CD4-positive, alpha-beta T cell treated with Interleukin-15 for 1 hour (primary cell): Measurements from ENCODE around the gene PAOX.
"Not testable (repeated sequence)": the region's sequence is repeated elsewhere in the genome, so short reads cannot be mapped to it uniquely, and the experiment has no call there.

Experiments used
- DNase-seq: peaks from one replicate; pipeline ENCODE4 v3.0.0-alpha.2; 2020

The PAOX gene

GRCh38 chr10:133411523-133412380 lies 32.7 kb downstream of the PAOX start:
- DNase-seq = no peak

GRCh38 chr10:133412381-133412711 lies 33.3 kb downstream of the PAOX start:
- DNase-seq = no peak

DNA sequence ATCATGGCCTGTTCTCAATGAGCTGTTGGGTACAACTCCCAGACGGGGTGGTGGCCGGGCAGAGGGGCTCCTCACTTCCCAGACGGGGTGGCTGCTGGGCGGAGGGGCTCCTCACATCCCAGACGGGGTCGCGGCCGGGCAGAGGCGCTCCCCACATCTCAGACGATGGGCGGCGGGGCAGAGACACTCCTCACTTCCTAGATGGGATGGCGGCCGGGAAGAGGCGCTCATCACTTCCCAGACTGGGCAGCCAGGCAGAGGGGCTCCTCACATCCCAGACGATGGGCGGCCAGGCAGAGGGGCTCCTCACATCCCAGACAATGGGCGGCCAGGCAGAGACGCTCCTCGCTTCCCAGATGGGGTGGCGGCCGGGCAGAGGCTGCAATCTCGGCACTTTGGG lies 35.3 kb downstream of the PAOX start:
- DNase-seq = not testable (repeated sequence)

DNA sequence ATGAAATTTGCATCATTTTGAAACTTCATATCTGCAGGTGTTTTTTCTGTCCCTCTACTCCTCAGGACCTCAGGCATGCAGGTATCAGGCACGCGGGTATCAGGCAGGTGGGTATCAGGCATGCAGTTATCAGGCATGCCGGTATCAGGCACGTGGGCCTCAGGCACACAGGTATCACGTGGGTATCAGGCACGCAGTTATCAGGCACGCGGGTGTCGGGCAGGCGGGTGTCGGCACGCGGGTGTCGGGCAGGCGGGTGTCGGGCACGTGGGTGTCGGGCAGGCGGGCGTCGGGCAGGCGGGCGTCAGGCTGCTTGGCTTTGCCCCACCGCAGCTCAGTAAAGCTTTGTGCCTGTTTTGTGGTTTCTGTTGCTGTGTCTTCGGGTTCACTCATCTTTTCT lies 36.7 kb downstream of the PAOX start:
- no peak for DNase-seq

GRCh38 chr10:133418289-133418993 lies 39.4 kb downstream of the PAOX start:
- DNase-seq = no peak

GRCh38 chr10:133419211-133419950 lies 40.3 kb downstream of the PAOX start:
- DNase-seq = no peak

GRCh38 chr10:133420028-133420427 lies 41.0 kb downstream of the PAOX start:
- DNase-seq = no peak

DNA sequence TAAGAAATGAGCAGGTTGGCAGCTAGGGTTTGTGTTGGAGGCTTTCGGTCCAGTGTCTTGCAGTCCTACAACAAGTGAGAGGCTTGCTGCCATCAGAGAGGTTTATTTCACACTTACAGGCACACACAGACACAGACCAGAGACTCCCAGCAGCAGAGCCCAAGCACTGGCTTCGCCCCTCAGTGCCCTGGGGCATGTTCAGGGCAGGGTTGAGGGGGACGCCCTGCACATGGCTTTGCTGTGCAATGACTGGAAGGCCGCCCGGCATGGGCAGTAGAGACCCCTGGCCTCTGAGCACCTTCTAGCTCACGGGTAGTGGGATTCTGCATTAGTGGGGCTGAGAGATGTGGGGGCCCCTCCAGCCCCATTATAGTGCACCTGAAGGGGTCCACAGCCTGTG lies 41.5 kb downstream of the PAOX start:
- DNase-seq = no peak

DNA sequence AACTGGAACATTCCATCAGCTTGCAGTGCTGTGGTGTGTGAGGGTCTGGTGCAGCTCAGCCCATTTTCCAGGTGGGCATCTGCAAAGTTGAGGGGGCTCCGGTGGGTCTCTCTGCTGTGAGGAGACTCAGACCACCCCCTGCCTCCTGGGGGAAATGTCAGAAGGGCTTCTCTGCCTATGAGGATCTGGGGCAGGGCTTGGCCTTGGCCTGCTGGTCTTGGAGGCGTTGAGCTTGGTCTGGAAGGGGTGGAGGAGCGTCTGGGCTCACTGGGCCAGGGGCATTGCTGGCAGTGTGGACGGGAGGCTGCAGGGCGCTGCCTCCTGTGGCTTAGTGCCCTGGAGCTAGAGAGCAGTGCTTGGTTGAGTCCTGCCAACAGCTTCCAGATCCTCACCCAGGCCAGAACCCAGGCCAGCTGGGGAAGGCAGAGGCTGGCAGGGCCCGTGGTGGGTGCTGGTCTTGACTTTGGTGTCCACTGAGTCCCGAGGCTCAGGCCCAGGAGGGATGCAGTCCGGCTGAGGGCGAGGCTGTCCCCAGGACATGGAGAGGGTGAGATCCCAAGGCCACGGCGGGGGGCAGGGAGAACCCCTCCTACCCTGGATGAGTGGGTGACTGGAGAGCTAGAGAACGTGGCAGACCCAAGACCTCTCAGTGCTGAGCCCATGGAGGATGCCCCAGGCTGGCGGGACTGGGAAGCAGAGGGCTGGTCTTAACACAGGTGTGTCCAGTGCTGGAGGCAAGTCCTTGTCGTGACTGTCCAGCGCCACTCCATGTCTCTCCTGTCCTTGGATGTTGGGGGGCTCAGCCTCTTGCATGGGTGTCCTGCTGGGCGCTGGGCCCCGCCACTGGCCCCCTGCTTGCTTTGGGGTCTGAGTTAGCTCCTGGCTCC lies 42.5 kb downstream of the PAOX start:
- no peak for DNase-seq

DNA sequence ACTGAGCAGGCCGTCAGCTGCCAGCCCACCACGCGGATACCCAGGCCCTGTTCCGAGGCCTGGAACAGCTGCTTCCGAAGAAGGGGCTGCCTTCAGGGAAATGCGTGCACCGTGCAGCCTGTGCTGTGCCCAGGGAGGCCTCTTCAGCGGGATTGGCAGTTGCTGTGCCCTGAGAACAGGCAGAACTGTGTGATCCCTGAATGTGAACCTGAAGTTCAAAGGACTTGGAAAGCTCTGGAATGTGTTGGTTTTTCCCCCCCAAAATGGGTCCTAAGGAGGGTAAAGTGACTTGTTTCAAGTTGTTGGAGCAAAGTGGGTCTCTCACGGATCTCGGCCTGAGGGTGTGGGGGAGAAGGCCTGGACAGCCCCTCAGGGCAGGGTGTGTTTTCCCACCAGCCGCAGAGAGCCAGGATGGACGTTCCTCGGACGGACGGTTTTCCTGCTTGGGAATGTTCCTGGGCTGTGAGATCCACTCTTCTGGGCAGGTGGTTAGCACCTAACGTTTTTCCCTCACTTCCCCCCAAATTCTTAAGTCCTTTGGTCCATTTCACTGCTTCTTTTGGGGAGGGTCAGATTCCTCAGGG lies 43.3 kb downstream of the PAOX start:
- no peak for DNase-seq

GRCh38 chr10:133422807-133423771 lies 44.0 kb downstream of the PAOX start:
- no peak for DNase-seq

- DNase-seq = not testable (repeated sequence)
Observed at GRCh38 chr10:133424102-133424501, 45.0 kb downstream of the PAOX start.

DNA sequence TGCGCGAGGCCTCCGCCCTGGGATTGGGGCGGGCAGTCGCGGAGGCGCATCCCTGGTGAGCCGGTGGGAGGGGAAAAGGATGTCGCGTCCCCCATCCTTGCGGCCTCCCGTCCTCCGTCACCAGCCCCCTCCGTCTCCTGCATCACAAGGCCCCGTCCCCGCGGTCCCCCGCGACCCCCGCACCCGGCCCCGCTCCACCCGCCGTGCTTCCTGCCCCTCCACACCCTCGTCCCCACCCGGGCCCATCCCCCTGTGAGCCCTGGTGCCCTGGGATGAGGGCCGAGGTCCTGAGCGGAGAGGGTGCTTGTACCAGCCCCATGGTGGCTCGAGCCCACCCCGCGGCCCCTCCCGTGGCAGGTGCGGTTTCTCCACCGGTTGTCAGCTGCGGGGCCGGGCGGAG lies 45.5 kb downstream of the PAOX start, which contains the start of gene SPRN:
TSS of gene SPRN (minus strand) at position 25 of the 400 bp plus-strand sequence. CDS start 944 bp downstream, outside the sequence.
- not testable (repeated sequence) for DNase-seq

DNA sequence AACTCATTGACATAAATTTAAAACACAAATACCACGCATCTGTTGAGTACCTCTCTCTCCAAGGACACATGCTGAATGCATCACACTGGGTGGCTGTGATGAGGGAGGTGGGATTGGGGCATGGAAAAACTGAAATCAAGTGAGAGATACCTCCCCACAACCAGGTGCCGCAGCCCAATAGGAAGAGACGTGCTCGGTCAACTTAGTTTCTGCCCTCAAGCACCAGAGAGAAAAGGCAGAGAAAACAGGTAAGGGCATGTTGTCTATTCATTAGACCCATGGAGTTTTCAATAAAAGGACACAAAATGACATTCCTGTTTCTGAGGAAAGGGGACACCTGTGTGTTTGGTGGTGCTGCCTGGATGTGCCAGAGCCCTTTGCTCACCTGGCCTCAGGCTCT lies 50.5 kb downstream of the PAOX start:
- DNase-seq = not testable (repeated sequence)

DNA sequence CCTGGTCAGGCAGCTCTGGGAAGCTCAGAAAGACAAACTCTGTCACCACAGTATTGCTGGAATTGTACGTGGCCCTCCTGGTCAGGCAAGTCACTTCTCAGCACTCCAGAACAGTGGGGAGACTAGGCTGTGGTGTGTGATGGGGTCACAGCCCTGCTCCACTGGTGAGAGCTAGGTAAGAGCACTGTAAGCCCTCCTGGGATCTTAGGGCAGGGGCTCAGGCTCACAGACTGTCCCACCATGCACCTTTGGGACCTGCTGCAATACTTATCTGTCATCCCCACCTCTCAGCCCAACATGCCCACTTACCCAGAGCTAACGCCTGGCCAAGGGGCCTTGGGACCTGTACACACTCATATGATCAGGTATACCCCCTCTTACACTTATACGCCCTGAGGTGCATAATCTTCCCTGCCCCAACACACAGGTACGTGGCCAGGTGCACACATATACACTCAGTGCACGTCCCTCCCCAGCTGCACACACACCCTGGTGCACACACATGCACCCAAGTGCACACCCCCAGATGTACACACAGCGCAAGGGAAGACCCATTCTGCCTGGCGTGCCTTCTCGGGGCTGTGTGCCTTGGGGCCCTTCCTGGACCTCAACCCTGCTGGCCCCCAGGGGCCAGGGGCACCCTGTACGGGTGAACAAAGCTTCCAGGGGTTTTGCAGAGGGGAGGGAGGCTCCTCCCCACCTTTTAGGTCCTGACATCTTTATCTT lies 53.0 kb downstream of the PAOX start:
- DNase-seq = not testable (repeated sequence)

GRCh38 chr10:133432789-133433188 lies 53.7 kb downstream of the PAOX start:
- not testable (repeated sequence) for DNase-seq

DNA sequence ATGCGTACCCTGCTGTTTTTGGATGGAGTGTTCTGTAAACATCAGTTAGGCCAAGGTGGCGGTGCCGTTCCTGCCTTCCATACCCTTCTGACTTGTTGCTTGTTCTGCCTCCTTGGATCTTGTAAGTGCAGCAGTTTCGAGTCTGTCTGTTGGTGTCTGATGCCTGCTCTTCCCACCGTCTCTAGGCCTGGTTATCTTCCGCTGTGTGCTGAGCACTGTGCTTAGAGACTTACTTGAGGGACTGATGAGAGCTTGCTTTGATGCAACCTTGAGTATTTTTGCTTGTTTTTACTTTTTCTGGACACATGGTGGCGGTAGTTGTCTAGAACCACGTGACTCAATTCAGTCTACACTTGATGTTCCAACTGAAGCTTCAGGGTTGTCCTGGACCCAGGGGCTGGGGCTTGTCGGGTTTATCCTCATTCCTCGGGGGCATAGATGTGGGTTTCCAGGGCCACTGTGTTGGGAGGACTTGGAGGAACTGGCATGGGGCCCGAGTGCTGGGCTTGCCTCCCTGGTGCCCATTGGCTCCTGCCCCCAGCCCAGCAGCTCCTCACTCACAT lies 59.7 kb downstream of the PAOX start:
- DNase-seq = no peak

- no peak for DNase-seq
Observed at GRCh38 chr10:133439517-133440461, 60.7 kb downstream of the PAOX start.
